HUDEP-2 (cell line): ENCODE results near the gene MFAP3L.
A peak's percentile ranks its signal among the peaks of the same experiment; 100 is the strongest.
"Not testable (repeated sequence)": the region's sequence is repeated elsewhere in the genome, so short reads cannot be mapped to it uniquely, and the experiment has no call there.

Experiments
- DNase-seq, 76 experiments: peaks; one replicate each; lab custom pipeline; 2025; ENCODE audit not compliant: unreplicated experiment in 76 of 76; lab: John Stamatoyannopoulos, UW

Gene MFAP3L

GRCh38 chr4:170026253-170027021, at the start of gene MFAP3L:
Gene MFAP3L (minus strand): TSS chr4:170026395. CDS start chr4:170005877, 20,518 bp downstream.
- DNase-seq, result peak in 73 of 76 experiments; percentile 4 to 83 (median 68)

DNA sequence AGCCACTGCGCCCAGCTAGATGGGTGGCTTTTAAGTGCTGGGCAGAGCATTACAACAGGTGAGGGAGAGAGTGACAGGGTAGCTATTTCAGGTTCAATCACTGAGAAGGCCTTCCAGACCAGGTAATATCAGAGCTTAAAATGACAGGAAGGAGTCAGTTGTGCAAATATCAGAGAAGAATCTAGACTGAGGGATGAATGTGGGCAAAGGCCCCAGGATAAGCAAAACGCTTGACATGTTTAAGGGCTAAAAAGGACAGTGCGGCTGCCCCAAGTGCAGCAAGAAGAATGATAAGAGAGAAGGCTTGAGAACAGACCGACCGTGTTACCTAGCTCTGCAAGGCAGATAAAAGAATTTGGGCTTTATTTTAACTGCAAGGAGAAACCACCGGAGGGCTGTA, 45.0 kb upstream of the MFAP3L start:
- no peak for DNase-seq

- DNase-seq, result no peak
Measured at GRCh38 chr4:170068438-170069128, 42.4 kb upstream of the MFAP3L start.

DNA sequence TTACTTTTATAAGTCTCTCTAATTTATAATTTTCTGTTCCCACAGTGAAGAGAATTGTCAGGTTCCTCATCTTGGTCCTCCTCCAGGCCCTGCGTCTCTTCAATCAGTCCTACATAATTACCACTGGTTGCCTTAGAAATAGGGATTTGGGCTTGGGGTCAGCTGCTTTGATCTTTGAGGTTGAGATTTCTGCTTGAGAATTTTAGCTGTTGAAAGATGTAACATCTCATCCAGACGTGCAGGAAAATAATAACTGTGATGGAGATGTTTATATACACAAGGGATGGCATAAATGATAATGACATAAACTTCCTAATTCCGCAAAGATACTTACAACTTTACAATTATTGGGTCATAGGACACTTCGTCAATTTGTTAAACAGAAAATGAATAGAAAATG, 33.2 kb upstream of the MFAP3L start:
- no peak for DNase-seq

DNA sequence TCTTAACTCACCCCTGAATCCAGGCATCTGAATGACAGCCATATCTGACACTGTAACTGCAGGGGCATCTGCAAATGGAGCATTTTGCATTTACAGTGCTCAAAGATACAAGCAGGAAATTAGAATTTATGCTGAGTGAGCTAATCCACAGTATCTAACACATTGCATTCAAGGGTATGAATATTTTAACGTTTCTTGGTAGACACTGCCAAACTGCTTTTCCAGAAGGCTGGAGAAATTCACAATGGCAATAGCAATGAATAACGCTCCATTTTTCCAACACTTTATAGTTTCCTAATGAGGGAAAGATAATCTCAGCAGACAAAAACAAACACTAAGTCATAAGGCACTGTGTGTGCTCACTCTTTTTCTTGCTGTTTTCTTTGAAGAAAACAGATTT, 32.6 kb upstream of the MFAP3L start:
- DNase-seq, result no peak

- no peak for DNase-seq
Measured at GRCh38 chr4:170057866-170058265, 31.7 kb upstream of the MFAP3L start.

- DNase-seq, result no peak
Measured at GRCh38 chr4:170052919-170053318, 26.7 kb upstream of the MFAP3L start.

DNA sequence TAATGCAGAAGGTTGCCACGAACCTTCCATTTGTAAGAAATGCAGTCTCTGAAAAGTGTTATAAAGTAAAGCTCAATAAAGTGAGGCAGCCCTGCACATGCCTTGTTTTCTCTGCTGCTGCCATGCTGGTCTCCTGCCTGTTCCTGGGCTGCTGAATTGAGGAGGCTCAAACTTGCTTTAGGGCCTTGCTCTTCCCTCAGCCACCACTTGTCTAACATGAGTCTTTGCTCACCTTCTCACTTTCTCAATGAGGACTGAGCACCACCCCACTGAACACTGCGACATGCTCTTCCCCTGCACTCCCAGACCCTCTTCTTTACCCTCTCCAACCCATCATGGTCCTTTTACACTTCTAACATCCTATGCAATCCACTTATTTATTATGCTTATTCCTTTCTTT, 25.2 kb upstream of the MFAP3L start:
- DNase-seq, result no peak

- no peak for DNase-seq
Measured at GRCh38 chr4:170049766-170050165, 23.6 kb upstream of the MFAP3L start.

DNA sequence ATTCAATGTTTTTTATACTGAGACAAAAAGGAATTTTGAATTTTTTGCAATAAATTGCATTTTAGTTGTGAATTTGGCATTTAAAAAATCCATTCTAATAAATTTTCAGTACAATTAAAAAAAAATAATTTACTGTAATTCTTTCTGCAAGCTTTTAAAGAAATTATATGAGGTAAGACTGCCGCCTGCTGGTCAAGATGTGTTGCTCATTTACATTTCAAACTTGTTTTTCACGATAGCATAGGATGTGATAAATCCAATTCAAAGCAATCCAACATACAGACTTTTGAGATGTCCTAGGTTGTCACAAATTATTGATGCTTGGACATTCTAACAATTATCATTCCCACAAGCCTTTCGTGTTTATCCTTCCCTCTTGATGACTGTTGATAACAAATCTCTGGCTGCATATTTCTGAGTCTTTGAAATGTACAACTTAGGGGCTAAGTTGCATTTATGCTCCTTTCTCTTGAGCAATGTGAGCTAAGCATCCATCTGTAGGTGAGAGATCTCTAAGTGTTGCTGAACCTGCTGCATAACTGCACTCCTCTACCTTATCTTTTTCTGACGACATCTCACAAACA, 21.7 kb upstream of the MFAP3L start:
- peak in 48 of 76 experiments; percentile 1 to 62 (median 30) for DNase-seq

DNA sequence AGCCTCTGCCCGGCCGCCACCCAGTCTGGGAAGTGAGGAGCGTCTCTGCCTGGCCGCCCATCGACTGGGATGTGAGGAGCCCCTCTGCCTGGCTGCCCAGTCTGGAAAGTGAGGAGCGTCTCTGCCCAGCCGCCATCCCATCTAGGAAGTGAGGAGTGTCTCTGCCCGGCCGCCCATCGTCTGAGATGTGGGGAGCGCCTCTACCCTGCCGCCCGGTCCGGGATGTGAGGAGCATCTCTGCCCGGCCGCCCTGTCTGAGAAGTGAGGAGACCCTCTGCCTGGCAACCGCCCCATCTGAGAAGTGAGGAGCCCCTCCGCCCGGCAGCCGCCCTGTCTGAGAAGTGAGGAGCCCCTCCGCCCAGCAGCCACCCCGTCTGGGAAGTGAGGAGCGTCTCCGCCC, 20.0 kb upstream of the MFAP3L start:
- not testable (repeated sequence) for DNase-seq

DNA sequence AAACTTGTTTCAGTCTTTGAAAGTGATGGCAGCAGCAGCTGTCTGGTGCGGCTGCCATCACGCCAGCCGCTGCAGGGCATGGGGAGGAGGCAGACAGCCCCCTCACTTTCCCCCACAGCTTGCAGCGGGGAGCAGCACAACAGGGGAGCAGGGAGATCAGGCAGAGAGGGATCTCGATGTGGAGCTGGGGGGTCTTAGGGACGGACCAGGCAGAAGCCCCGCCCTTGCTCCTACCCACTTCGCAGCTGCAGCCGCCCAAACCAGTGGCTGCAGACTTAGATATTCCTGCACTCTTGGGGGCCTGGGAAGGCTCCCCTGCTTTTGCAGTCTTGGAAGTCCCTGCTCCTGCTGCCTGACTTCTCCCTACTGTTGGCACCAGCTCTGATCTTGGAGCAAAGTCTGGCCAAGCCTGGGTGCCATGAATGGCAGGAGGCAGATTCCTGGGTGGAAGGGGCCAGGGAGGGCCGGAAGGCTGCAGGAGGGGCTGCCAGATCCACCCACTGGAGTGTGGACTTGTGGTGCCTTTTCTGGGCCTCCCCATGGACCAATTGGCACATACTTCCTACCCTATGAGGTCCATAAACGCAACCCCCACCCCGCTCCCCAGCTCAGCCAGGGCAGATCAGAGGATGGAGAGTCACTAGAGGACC, 14.0 kb upstream of the MFAP3L start:
- no peak for DNase-seq

- no peak for DNase-seq
Measured at GRCh38 chr4:170038769-170039168, 12.6 kb upstream of the MFAP3L start.

DNA sequence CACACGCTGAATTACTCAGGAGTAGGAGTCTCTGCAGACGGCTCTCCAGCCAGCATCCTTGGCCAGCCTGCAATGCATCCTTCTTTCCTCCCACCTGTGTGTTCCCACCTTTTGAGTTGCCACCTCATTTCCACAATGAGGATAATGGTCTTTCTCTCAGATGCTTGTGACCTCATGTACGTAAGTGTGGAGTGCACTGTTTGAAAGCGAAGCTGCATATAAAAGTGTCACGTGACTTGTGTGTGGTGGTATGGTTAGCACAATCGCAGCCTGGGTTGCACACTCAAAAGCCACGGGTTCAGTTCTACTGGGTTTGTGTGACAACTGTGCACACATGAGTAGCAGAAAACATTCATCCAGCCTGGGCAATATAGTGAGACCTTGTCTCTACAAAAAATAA, 12.0 kb upstream of the MFAP3L start:
- DNase-seq, result no peak

- DNase-seq, result no peak
Measured at GRCh38 chr4:170037481-170037880, 11.3 kb upstream of the MFAP3L start.

DNA sequence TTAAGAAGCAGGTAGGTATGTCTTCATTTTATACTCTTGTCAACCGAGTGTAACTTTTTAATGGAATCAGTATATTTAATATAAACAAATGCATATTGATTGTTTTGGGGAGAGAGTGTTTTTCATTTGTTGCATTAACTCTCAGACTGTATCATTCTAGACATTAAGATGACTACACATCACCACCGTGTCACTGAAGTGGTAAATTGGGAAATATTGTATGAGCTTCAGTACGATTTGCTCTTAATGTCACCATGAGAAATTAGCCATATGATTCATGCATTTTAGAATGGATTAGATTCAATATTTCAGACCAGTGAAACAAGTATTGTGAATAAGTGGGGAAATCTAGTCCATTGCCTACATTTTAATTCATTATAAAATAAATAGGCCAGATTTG, 9.7 kb upstream of the MFAP3L start:
- no peak for DNase-seq

DNA sequence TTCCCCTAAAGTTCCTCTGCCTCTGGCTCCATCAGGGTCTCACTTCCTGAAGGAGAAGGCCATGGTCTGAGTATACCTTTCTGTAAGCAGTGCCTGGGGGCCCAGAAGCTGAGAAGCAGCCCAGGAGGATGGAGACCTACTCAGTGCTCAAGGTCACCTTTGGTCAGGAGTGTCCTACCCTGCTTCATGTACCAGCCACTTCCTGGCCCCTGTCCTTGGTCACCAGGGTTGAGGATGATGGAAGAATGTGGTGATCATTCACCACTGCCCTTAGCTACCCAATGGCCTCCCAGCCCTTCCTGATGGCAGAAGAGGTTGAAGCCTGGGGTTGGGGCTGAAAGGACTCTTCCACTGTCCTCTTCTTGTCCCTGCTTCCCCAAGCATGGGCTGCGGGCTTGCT, 9.0 kb upstream of the MFAP3L start:
- DNase-seq, result no peak

- no peak for DNase-seq
Measured at GRCh38 chr4:170033999-170034398, 7.8 kb upstream of the MFAP3L start.

GRCh38 chr4:170030121-170030520, 3.9 kb upstream of the MFAP3L start:
- no peak for DNase-seq

- DNase-seq, result peak; percentile 12 to 95 (median 86)
Measured at GRCh38 chr4:170027181-170027829, 1.1 kb upstream of the MFAP3L start.
